CD4-positive, alpha-beta T cell treated with Interleukin-1 beta for 1 hour (primary cell): ENCODE data around the gene PDZD8.
A peak's percentile ranks its signal among the peaks of the same experiment; 100 is the strongest.

Experiments used
- DNase-seq, 2 donors: peaks; one replicate each; pipeline ENCODE4 v3.0.0-alpha.2; 2020 to 2022

PDZD8 gene

DNA sequence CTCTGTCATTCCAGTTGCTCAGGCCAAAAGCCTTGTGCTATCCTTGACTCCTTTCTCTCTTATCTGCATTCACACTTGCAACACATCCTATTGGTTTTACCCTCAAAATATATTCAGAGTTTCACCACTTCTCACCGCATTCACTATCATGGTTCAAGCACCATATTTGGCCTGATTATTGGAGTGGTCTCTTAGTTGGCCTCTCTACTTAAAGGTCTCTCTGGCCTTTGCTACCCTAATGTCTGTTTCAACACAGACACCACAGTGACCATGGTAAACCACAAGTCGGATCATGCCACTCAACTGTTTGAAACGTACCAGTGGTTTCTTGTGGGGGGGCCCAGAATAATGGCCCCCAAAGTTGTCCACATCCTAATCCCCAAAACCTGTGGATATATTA, 15.2 kb upstream of the PDZD8 start:
- no peak for DNase-seq

GRCh38 chr10:117386805-117387204, 11.6 kb upstream of the PDZD8 start:
- DNase-seq, result no peak

- DNase-seq, result no peak
Observed at GRCh38 chr10:117382861-117383260, 7.6 kb upstream of the PDZD8 start.

- DNase-seq, result peak; percentile 13 to 25
Observed at GRCh38 chr10:117374506-117375359, 507 bp downstream of the PDZD8 start.

DNA sequence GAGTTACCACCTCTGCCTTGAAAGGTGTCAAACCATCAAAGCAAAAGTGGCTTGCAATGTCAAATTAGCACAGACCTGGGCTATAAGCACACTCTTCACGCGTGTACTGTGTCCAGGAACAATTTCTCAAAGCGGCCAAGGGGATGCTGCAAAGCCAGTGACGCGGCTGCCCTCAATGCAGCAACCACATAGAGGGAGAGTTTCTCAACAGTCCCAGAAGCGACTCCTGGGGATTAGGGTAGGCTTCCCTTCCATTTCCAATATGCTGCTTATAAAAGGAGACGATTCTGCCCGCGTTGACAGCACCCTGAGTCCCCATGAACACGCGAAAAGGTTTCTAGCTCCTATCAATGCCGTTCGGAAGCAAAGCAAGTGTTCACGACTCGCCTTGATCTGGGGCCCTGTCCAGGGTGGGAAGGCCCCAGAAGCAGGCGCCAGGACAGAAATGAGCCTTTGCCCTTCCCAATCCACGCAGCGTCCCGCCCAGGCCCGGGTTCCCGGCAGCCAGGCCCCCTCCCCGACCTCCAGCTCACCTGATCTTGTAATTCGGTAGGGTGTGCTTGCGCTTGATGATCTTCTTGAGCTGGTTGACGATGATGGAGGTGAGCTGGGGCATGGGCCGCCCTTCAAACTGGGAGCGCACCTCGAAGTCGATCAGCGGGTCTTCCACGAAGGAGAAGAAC, 1.3 kb downstream of the PDZD8 start:
- peak; percentile 49 to 55 for DNase-seq

GRCh38 chr10:117370205-117370604, 5.0 kb downstream of the PDZD8 start:
- no peak for DNase-seq

- no peak for DNase-seq
Observed at GRCh38 chr10:117367718-117368117, 7.5 kb downstream of the PDZD8 start.

DNA sequence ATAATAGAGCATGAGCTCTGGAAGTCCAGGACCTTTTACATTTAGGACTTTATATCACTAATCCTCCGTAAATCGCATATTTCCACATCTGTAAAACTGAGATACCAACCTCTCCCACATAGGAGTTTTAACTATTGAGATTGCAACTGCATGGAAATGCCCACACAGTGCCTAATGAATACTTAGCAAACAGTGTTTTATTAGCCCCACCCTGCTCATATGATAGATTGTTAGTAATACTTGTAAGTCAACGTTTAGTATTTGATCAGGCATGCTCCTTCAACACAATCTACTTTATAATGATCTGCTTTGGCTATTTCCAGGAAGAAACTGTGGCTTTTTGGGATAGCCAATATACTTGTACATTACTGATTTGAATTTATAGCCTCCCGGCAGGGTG, 8.5 kb downstream of the PDZD8 start:
- DNase-seq, result no peak

GRCh38 chr10:117365612-117366011, 9.6 kb downstream of the PDZD8 start:
- no peak for DNase-seq

DNA sequence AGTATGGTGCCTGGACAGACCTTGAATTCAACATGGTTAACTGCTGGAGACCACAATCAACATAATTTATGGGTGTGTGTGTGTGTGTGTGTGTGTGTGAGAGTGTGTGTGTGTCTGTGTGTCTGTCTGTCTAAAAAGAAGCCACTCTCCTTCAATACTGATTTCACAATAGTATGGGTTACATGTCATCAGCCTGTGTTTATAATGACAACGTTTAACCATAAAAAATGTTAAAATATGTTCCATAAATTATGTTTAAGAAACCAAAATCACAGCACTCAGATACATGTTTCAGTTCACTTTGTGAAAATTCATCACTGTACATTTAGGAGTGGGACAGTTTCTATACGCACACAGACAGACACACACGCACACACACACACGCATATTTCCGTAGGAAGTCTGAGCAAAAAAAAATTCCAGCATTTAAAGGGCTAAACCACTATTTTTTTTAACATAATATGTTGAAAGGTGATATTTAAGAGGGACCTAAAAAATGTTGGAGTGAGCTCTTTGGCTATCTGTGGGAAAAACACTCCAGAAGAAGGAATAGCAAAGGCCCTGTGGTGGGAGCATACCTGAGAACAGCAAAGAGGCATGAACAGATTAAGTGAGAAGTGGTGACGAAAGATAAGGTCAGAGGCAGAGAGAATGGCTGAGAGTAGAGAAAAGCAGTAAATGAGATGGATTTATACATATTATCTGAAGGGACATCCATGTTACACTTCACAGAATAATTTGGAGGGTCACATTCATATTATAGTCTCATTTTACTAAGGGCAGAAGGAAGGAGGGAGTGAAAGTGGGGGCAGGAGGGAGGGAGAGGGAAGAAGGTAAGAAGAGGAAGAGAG, 10.9 kb downstream of the PDZD8 start:
- DNase-seq, result no peak

- no peak for DNase-seq
Observed at GRCh38 chr10:117363028-117363427, 12.2 kb downstream of the PDZD8 start.

DNA sequence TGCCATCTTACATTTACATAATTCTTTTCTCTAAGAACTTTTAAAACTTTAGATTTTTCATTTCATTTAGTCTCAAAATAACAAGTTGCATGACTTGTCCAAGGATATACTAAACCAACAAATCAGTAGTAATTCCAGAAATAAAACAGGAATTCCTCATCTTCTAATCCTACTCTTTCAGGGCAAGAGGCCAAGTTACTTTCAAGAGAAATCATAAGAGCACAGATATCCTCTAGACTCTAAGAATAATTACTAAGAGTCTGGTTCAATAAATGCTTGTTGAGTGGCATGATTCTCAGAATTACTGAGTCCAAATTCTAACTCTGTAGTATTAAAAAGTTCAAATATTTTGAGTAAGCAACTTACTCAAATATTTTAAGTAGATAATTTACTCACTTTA, 12.9 kb downstream of the PDZD8 start:
- no peak for DNase-seq

GRCh38 chr10:117360994-117361667, 14.1 kb downstream of the PDZD8 start:
- no peak for DNase-seq

DNA sequence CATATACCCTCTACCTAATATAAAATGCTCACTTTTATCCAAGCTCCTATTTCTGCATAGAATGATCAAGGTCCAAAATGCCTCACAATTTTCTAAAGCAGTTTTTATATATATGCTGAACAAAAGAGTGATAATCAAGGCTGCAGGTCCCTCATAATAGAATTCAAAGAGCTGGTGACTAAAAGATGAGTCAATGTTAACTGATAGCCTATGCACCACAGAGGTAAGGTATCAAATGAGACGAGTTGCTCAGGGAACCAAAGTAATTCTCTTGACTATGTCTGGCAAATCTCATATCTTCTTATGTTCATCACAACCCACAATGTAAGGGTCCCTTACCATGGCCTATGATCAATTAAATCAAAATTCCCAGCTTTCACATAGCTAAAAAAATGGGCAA, 15.2 kb downstream of the PDZD8 start:
- DNase-seq, result no peak

DNA sequence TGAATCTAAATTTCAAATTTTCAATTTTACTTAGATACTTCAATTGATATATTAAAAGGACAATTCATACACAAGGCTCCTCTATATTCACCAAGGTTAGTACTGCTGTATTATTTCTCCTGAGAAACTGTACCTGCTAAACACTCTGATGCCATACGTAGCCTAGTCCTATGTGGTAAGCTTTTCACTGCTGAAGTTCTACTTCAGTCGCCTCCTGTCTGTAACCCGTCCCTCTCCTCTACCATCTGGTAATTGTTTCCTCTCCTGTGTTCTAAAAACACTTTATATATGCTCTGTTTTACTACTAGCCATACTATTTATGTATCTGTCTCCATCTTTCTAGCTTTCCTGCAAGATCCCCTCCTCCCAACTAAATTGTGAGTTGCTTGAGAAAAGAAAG, 20.2 kb downstream of the PDZD8 start:
- DNase-seq, result no peak

DNA sequence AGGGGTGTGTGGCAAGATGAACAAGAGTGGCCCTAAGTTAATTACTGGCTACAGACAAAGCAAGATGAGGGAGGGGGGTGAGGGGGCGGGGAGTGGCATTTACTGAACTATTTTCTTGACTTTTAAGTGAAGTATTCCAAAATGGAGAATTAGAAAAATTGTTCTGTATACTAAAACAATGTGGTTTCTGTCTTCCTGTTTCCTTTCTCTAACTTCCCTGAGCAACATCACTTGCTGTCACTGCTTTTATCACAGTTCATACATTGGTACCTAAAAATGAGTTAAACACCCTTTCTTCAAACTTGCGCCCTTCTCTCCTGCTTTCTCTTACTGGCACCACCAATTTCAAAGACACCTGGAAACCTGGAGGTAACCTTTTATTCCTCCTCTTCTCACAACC, 21.6 kb downstream of the PDZD8 start:
- DNase-seq, result no peak

DNA sequence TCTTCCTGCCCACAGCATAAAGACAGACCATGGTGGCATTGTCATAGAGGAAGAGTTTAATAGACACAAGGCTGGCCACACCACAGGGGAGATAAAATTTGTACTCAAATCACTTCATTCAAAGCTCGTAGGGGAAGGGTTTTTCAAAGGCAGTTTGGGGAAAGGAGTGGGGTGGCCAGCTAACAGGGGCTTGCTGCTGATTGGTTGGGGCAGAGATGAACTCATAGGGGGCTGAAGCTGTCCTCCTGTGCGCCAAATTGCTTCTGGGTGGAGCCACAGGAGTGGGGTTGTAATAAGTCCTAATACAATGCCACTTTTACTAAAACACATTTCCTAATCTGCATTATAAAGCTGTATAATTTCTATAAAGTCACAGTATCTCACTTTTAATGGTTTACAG, 22.5 kb downstream of the PDZD8 start:
- no peak for DNase-seq

GRCh38 chr10:117351996-117352395, 23.2 kb downstream of the PDZD8 start:
- DNase-seq, result no peak

GRCh38 chr10:117351558-117351957, 23.7 kb downstream of the PDZD8 start:
- no peak for DNase-seq

GRCh38 chr10:117350909-117351308, 24.3 kb downstream of the PDZD8 start:
- no peak for DNase-seq

DNA sequence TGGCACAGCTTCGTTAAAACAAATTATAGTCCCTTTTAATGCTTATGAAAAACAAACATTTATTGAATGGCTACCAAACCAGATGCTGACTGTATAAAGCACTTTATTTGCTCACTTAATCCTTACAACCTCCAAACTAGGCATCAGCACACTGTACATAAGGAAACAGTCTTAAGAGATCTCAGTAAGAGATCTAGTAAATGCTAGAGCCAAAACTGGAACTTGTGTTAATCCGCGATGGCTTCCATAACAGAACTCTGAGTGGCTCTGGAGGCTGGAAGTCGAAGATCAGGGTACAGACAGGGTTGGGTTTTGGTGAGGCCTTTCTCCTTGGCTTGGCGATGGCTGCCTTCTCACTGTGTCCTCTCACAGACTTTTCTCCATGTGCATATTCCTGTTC, 27.0 kb downstream of the PDZD8 start:
- DNase-seq, result no peak

- no peak for DNase-seq
Observed at GRCh38 chr10:117346574-117346973, 28.7 kb downstream of the PDZD8 start.

DNA sequence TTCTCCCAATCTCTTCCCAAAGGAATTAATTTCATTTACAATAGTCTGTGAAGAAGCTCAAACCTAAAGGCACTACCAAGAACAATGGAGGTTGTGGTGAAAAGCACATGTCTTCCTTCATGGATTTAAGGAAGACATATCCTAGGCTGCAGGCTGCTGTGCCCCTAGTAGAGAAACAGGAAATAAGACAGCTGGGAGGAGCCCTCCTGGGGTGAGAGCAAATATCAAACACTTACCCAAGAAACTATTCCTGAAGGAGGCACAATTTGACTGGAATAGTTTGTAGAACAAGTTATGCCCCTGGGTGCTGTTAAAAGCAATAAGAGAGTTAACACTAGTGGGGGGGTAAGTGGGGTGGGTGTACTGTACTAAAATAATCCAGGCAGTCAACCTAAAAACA, 30.1 kb downstream of the PDZD8 start:
- no peak for DNase-seq
